ENCODE data around the gene SHCBP1. TPM values are rescaled to one million over a fixed set of nuclear protein-coding genes. Genes with fewer than 3 reads are reported as not detected.

The SHCBP1 gene
- total and polyA plus RNA-seq, 2 of the 4 experiments (the other 2 are of a cell fraction), result 18.3 to 18.6 TPM

GRCh38 chr16:46583036-46583435, 38.1 kb downstream of the SHCBP1 start:
- no peak overlapping the region for H2AK9ac ChIP-seq (replicated peaks; ENCODE audit: low read depth, low read length, poor library complexity)
- H2AK5ac ChIP-seq (ENCODE audit: low read depth, low read length), result no peak overlapping the region
- in situ Hi-C loops (cut with MboI; ENCODE audit: low sequenced_read_pairs), result no loop called here
- H3K18ac ChIP-seq (ENCODE audit: low read depth, low read length), result no peak overlapping the region
- H3K36me3 ChIP-seq (ENCODE audit: control insufficient read depth, insufficient read depth, low read length), result peaks cover 2% of the 10 kb centered on the region; the same call in 1 of the 2 replicates
- ChIA-PET CTCF (interaction anchor here (0.7 kb wide), 1 partner anchor 618 kb away, joined by 3 read pairs; no protein-coding TSS in a partner anchor), POLR2A (ENCODE audit: unreplicated experiment) (no interaction called here)
- H3K14ac ChIP-seq (replicated peaks; ENCODE audit: low read depth, low read length), result no peak overlapping the region
- dilution Hi-C loops (cut with HindIII; ENCODE audit: low sequenced_read_pairs, unreplicated experiment), result no loop called here
- no peak overlapping the region for H3K4me2 ChIP-seq (ENCODE audit: low read depth, low read length)
- H2BK20ac ChIP-seq (ENCODE audit: low read depth, low read length), result no peak overlapping the region
- no peak overlapping the region for H3K56ac ChIP-seq (ENCODE audit: extremely low read depth, insufficient read depth, low read length)
- peaks cover 5 to 12% of the 10 kb centered on the region in 2 experiments; a peak in 3 of 4 replicates for H3K79me1 ChIP-seq (ENCODE audit: low read depth in 1 of 2, low read length in 2 of 2)
- no peak overlapping the region for H3K4ac ChIP-seq (ENCODE audit: low read depth, low read length)
- no peaks in the 10 kb centered on the region for H3K9me1 ChIP-seq (ENCODE audit: insufficient read depth, low read length)
- H2BK120ac ChIP-seq (ENCODE audit: low read depth, low read length), result no peak overlapping the region
- H3K9me3 ChIP-seq (ENCODE audit: control insufficient read depth, insufficient read depth, low read length), result 0 out of 2 replicates have a peak, but pooled peaks cover 1% of the 10 kb centered on the region
- H2AFZ ChIP-seq (replicated peaks; ENCODE audit: low read length, poor library complexity), result no peak overlapping the region
- BruUV-seq (replicated peaks), result no TSS peak
- H2BK15ac ChIP-seq (ENCODE audit: low read depth, low read length), result no peak overlapping the region
- WGBS, 2 experiments (ENCODE audit: extremely low coverage in 2 of 2, insufficient read length in 1 of 2), result 57% methylated on average over 1 of the region's 2 CpGs; no CpG with 5 or more reads in 1 of the 2 experiments
- H3K9ac ChIP-seq (ENCODE audit: low read depth, low read length), result no peak overlapping the region
- H4K8ac ChIP-seq (ENCODE audit: low read depth in 2 of 2, low read length in 2 of 2), result no peak overlapping the region
- H2BK5ac ChIP-seq (ENCODE audit: low read depth, low read length, poor library complexity, severe bottlenecking), result no peak overlapping the region
- ATAC-seq (ENCODE audit: low read depth) (no peak), DNase-seq (no peak)
- no peak overlapping the region for H4K91ac ChIP-seq (ENCODE audit: insufficient read depth, low read depth, low read length)
- no peak for TF ChIP-seq MAZ (IDR thresholded peaks at IDR 0.05; ENCODE audit: borderline replicate concordance, low read depth, low read length)
- TF ChIP-seq RAD21 (IDR thresholded peaks at IDR 0.05; ENCODE audit: low read length), result no peak
- no peak for TF ChIP-seq ELK1 (IDR thresholded peaks at IDR 0.05; ENCODE audit: borderline replicate concordance, low read depth, low read length)
- no peak overlapping the region for H3K4me3 ChIP-seq (ENCODE audit: insufficient read depth, low read depth, low read length)
- H4K20me1 ChIP-seq (ENCODE audit: insufficient read depth, low read length), result no peaks in the 10 kb centered on the region
- H4K5ac ChIP-seq (ENCODE audit: low read depth, low read length), result no peak overlapping the region
- H3K23ac ChIP-seq (ENCODE audit: low read depth, low read length), result no peak overlapping the region
- no peaks in the 10 kb centered on the region for H3K27me3 ChIP-seq (ENCODE audit: control insufficient read depth, insufficient read depth, low read length)
- no peak overlapping the region for H3K27ac ChIP-seq (ENCODE audit: insufficient read depth, low read length)
- no peaks in the 10 kb centered on the region for H3K4me1 ChIP-seq (ENCODE audit: control insufficient read depth, insufficient read depth, low read length)
- intact Hi-C loops (cut with micrococcal nuclease), result no loop called here

Data from IMR-90 (cell line).